IPS-NIHi11 (cell line): ENCODE data around the gene ZFHX3.
A peak's percentile ranks its signal among the peaks of the same experiment; 100 is the strongest.

ENCODE experiments used
- DNase-seq: peaks from one replicate; pipeline ENCODE4 v3.0.0; 2012; ENCODE audit warnings: mixed read lengths, low spot score

ZFHX3 gene

DNA sequence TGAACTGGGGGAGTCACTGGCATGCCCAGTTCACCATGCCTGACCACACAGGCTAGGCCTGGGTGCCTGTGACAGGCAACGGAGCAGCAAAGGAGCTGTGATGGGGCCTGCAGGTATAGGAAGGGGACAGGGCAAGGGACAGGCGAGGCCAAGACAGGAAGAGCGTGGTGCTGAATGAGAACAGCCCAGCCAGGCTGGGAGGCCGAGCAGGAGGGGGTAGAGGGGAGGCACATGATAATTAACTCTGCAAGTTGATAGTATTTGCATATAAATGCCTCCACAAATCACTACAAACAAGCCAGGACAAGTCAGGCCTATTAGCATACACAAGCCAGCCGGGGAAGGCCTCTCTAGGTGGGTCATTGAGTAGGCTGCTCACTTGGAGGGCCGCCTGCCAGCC lies 7.8 kb downstream of the ZFHX3 start:
- DNase-seq: peak; percentile 47

DNA sequence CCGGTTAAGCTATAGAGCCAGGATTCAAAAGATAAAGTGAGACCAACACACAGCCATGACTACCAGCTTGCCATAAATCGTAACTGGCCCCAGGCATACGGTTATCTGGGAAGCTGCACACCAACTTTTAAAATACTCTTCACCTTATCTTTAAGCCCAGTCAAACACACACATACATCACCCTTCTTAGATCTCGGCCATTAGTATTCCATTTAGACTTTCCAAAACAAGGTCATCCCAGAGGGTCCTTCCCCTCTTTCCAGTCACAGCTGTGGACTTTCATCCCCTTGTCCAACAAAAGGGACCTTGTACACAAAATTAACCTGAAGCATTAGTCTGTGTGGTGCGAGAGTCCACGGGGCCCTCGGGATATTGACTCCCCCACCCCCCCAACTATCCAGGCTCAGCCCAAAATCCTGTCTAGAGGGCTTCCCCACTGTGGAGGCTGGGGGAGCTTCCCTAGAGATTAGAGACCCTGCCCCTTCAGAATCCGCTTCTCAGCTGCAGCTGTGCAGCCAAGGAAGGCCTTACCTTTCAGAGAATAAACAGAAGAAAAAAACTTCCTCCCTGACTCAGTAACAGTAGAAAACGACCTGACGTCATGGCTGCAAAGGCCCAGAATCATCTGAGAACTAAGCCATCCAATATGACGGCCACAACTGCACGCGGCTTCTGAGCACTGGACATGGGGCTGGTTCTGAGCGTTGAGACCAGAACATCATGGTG lies 9.9 kb downstream of the ZFHX3 start:
- no peak for DNase-seq

DNA sequence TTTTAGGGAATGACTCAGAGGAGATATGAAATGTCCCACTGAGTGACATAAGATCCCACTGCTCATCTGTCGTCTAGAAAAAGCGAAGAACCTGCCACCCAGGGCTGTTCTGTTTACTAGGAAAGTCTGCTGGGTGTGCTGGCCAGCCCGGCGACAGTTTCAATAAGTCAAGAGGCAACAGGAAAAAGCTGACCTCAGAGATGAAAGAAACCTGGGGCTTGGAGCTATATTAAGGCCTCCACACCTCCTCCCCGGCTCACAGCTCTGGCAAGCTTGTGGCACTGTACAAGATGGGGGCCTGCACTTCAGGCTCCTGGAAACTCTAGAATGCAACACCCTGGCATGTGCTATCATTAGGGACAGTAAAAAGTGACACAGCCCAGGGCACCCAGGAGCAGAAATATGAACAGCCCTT lies 10.6 kb downstream of the ZFHX3 start:
- DNase-seq: no peak

DNA sequence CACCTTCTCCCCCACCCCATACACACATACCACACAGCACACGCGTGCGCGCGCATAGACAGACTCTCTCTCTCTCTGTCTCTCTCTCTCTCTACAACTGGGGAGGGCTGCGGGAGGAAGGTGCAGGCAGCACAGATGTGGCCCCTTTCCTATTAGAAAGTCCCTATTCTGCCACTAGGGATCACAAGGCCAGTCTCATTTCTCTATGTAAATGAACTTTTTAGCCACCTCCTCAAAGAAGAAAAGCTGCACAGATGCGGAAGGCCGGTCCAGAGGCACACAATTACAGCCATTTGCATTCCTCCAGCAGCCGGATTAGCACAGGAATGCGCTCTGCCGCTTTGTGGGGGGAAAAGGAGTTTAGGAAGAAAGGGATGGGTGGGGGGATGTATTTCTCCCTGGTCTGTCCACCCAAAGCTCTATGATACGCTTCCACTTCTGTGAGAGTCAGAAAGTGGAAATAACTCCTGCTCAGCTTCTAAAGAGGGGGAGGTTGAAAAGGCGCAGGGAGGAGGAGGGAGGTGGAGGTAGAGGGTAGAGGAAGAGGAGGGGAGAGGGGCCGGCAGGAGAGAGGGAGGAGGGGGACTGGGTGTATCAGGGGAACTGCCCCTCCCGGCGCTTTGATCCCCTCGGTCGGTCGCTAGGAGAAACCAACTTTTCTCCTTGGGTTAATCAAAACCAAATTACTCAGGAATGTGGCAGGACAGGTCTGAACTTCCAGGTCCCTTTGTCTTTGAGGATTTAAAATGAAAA lies 11.7 kb downstream of the ZFHX3 start:
- peak; percentile 48 for DNase-seq

DNA sequence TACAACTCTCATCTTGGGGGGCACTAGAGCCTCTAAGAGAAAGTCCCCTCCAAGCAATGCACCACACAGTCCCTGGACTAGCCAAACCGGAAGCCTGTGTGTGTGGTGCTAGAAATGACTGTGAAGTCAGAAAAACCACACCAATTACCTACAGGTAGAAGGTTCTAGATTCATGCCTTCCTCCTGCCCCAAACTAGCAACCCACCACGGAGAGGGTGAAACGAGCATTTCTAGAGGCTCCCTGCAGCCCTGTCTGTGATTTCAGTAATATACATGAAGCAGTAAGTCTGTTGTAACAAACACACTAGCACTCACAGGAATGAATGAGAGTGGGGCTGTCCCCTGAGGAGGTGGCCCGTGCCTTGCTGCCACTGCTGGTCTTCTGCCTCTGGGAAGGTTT lies 13.6 kb downstream of the ZFHX3 start:
- no peak for DNase-seq

DNA sequence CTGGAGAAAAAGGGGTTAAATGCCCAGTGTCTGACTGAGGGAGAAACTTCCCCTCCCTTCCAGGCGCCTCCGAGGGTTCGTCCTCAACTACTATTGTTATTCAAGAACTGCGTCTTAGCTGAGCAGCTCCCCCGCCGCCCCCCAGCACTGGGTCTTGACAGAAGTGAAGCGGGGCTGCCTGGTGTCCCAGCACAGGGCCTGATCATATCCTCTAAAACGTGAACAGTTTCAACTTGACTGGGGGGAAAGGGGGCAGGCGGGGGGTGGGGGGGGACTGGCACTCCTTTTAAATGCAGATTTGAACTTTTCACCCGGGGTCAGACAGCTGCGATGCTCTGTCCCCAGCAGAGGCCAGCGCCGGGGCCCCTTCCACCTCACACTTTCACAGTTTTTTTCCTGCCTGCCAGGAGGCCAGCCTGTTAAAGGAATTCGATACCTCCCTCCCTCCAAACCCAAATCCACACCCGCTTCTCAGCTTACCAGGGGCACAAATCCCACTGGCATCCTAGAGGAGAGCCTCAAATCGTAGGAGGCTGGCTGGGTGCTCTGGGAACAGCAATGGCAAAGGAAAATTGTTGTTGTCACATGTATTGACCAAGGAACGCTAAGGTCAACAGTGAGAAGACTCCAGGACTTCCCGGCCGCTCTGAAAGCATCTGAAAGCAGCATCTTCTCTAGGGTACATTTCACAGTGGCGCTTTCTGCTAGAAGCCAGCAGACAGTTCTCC lies 14.5 kb downstream of the ZFHX3 start:
- peak; percentile 55 for DNase-seq

DNA sequence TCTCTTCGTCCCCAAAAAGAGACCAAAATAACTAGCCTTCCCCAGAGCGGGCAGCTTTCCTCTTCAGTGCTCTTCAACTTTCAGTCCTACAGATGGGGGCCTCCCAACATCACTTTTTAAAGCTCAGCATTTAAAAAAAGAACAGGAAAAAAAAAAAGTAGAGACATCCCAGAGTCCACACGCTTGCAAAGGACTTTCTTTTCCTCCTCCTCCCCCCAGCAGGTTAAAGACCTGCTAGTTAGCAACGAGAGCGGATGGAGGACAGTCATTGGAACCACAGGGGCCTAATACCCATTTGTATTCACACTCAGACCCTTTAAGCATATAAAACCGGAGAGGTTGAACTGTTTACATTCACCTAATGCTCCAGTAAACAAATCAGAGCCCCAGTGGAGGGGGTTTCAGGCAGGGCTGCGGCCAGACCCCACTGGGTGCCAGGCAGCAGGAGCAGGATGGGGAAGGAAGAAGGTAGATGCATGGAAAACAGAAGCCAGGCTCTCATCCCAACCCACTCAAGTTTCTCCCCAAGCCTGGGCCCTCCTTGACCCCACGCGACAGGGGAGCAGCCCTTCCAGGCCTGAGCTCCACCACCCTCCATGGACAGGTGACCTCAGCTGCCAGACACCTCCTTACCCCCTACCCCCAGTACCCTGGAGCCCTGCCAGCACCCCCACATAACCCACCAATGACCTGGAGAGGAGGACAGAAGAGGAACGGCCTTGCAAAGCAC lies 15.2 kb downstream of the ZFHX3 start:
- peak; percentile 47 for DNase-seq

DNA sequence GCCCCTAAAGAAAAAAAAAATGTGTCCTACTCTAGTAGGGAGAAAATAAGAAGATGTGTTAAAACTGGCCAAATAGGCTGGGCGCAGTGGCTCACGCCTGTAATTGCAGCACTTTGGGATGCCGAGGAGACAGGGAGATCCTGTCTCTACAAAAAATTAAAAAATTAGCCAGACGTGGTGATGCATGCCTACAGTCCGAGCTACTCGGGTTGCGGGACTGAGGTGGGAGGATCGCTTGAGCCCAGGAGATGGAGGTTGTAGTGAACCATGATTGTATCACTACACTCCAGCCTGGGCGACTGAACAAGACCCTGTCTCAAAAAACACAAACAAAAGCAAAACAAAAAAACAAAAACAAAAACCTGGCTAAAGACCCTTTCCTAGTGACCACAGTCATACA lies 15.9 kb downstream of the ZFHX3 start:
- no peak for DNase-seq

DNA sequence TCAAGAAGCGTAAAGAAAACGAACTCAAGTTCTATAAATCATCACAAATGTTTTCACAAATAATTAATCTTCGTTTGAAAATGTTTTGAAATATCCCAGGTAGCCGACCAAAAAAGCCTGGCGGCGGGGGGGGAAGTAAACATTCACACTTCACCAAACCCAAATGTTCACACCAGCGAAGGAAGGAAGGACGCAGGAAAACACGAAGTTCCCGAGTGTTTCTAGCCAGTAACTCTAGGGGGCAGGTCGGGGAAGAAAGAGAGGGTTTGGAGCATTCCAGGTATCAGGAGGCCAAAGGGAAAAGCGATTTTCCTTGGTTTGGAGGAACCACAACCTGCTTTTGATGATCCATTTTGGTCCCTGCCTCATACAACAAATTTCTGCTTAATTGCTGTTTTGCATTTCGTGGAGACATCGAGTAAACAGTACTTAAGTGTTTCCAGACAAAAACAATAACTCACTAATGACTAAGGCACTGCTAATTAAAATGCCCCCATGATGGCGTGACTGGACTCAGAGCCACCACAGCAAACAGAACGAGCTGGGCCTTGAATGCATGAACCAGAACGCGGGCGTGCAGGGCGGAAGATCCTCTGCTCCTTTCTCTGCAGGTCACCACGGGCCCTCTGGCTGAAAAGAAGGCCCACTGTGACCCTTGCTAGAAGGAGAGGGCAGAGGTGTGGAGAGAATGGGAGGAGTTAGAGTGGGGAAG lies 16.6 kb downstream of the ZFHX3 start:
- no peak for DNase-seq

DNA sequence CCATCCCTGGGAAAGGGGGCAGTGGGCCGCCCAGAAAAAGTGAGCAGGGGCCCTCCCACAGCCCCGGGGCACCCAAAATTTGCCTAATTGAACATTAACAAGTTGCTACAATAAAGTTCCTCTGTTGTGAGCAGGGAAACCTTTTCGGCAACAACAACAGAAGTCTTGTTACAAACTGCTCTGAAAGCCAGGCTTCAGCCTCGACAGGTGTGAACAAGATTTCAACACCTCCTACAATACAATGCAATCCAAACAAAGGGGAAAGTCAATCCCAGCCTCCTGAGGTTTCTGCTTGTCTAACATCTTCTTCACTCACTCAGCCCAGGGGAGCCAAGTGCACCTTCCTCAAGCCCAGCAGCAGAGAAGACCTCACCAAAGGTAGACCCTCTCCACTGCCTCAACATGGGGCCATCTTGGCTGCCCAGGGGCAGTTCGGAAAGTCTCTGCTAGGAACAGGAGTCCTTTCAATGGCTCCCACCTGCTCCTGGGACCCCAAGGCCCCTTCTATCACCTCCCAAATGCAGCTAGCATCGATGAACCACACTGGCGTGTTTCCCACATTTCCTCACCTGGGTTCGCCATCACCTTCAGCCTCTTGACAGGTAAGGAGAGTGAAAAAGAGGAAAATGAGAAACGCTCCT lies 19.1 kb downstream of the ZFHX3 start:
- no peak for DNase-seq

DNA sequence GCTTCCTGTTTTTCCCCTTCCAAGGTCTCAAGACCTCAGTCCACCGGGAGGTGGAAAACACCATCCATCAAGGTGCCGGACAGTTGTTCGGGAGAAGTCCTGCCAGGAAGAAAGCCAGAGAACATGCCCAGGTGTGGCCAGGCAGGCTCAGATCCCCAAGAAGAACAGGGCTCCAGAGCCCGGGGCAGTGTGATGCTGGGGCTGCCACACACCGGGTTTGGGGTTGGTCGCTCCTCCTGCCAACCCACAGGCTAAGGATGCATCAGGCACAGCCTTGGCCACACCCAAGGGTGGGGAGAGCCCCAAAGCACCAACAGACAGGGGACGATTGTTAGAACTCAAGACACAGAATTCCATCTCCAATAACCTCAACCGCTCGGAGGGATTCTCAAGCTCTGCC lies 19.7 kb downstream of the ZFHX3 start:
- DNase-seq: no peak

DNA sequence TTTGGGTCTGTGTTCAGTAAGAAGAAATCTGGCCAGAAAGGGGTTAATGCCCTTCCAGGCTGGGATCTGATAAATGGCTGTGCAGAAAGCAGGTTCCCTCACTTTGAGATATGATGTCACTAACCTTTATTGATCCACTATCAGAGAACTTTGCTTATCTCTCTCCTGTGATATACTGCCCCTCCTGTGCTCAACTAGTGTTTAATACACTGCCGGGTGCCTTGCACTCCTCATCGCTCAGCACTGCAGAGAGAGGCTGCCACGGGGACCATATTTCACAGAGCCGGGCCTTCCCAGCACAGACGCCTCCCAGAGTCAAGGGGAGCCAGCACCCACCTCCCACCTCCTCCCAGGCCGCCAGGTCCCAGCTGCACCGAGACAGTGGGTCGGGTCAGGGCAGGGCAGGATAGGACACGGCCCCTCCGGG lies 20.2 kb downstream of the ZFHX3 start:
- no peak for DNase-seq

DNA sequence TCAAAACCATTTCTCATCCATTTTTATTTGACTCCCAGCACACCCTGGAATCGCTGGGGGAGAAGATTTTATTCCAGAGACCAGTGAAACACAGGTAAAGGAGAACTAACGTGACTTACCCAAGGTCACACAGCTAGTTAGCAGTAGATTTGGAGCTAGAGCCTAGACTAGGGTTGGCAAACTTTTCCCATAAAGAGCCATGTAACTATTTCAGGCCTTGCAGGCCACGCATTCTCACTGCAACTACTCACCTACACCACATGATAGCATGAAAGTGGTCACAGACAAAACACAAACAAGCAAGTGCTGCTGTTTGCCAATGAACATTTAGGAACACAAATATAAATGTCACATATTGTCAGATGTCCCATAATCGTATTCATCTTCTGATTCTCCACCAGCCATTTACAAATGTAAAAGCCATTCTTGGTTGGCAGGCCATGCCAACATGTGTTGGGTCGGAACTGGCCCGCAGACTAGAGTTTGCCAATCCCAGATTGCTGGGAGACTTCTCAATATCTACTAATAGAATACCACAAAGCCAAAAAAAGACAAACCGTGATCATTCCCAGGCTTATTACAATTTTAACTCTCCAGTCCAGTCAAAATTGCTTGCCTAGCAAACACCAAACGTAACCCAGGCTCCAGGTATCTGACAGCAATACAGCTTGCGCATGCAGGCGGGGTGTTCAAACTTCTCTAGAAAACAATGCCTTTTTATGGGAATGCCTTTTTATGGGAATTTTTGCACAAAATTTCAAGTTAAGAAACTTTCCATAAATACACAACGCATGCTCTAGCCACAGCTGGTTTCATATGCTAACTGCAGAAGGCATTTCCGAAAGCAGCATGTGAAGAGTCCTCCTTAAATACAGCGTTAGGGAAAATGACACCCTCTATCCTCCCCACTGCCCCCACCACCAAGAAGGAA lies 20.9 kb downstream of the ZFHX3 start:
- no peak for DNase-seq

DNA sequence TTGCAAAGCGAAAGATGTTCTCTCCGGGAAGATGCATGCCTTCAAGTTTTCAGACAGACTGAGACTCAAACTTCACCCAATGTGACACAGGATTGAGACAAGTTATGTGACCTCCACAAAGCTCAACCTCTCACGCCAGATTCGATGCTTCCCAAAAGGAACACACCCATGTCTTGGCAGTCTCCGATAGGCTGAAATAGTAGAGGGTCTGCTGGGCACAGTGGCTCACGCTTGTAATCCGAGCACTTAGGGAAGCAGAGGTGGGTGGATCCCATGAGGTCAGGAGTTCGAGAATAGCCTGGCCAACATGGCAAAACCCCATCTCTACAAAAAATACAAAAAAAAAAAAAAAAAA lies 22.1 kb downstream of the ZFHX3 start:
- no peak for DNase-seq

DNA sequence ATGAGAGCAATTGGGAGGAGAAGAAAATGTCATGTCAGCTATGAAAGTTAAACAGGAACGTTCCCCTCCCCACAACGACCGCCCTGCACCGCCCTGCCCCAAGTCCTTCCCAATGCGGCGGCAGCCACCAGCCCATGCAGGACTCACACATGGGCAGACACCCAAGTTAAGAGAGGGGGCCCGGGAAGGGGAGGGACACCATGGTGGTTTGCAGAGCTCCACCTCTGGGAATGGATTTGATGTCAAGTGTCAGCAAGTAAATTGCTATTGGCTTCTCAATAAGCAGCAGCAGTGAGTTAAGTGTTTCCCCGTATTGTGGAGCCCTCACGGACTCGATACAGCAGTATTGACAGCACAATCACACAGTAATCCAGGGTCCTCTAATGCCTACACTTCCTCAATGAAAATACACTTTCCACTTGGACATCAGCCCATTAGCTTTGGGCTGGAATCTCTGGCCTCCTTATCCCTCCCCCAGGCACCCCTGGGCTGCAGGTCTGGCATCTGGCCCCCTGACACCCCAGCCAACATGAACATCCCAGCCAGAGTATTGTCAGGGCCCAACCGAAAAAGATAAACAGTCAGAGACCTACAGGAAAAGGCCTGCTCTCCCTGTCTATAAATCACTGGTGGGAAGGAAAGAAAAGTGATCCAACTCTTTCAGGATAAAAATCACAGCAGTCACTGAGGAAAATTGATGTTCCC lies 22.6 kb downstream of the ZFHX3 start:
- DNase-seq: no peak

DNA sequence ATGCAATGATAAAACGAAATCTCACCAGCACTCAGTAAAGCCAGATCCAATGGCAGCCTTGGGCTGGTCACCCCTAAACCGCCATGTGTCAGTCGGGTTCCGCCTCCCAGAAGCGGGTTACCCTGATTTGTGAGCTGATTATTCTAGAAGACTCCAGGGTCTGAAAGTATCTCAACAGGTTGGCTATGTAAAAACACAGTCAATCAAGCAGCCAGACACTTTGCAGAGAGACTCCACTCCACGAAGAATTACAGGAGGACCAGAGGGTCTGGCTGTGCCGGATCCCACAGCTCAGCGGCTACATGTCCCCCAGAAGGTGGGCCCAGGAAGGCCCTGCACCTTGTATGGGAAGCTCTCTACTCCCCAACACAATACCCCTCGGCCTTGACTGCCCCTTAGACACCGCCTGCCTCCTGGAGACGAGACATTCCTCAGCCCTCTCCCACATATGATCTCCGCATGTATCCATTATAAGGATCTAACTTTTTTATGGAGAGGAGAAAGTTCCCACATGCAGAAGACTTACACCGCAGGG lies 23.3 kb downstream of the ZFHX3 start:
- no peak for DNase-seq

DNA sequence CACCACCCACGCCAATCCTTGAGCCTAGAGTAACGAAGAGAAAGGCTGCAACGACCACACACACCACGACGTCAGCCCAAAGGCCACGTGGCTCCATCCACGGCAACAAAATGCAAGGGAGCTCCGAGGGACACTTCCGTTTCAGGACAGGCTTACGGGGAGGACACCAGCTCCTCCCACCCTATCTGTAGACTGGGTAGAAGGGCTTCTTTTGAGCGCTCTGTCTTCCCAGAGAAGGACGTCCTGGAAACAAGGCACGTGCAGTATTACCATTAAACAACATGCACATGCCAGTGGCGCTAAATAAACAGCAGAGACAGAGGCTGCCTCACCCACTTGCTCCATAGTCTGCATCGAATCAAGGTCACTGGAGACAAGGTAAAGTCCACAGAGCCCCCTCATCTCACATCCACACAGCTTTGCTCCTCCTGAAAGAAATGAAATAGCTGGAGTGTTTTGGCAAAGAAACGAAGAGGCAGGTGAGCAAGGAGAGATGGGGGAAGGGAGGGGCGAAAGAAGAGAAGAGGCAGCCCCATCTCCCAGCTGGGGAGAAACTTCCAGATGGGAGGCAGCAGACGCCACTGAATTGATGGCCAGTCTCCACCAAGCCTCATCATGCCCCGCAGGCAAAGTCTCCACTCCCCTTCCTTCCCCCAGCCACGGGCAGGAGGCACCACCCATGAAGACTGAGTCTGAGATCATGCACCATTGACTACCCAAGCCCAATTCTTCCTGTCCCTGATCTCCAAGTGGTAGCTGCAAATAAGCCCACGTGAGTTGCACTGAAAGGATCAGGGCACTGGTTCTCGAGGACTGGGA lies 24.0 kb downstream of the ZFHX3 start:
- no peak for DNase-seq

DNA sequence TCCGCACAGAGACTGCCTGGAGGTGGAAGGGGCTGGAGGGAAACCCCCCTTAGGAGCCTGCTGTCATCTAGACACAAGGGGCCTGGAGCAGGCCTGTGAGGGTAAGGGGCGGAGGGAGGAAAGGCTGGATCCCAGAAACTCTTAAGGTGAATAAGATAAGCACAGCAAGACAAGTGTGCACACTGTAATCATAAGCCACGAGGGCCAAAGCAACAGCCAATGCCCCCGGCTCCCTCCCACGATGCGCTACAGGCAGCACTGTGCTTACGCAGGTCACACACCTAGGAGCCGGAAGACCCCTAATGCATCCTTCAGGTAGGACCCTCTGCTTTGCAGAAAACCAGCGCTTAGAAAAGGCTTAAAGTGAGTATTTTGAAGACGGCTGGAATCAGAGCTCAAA lies 24.6 kb downstream of the ZFHX3 start:
- DNase-seq: no peak
